Measurements from ENCODE around the gene MANSC1. TPM values are rescaled to one million over a fixed set of nuclear protein-coding genes. Genes with fewer than 3 reads are reported as not detected.

The MANSC1 gene
- polyA plus RNA-seq, 1 donor from 2014 or later: 1.3 TPM

DNA sequence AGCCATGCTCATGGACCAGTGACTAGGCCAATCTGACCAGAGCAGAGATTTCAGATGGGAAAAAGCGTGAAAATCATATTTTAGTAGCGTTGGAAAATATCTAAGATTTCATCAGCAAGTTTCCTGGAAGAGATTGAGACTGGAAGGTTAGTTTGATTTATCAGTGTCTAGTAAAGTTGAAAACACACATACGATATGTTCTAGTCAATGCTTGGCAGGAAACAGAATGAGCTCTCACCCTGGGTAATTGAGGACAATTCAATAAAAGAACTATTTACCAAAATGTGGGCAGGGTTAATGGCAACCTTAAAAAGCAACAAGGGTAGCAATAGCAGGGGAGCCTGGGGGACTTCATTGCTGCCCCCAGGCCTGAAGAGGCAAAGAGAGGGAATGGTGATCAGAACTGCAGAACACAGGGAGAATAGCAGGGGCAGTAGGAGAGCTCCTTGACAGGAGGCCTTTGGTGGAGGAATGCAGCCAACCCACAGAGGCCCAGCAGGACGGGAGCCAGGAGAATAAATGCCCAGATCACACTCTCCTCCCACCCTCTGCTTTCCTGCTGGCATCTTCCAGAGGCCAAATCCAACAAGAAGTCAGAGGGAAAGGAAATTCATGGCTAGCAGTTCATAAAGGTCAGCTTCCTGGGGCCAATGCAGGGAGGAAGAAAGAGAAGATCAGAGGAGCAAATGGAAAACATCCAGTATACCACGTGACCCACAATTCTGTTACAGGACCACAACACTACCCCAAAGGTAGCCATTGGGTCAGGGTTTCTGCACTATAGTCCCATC is 55.6 kb downstream of the MANSC1 start:
- no peaks in the 10 kb centered on the region for H3K79me2 ChIP-seq (replicated peaks; ENCODE audit: insufficient read depth, low read length)
- no peak overlapping the region for H3K9ac ChIP-seq (ENCODE audit: low read length)
- no peak overlapping the region for H3K27ac ChIP-seq (ENCODE audit: low read length)
- no peaks in the 10 kb centered on the region for H3K9me2 ChIP-seq (ENCODE audit: insufficient read depth, low read length)
- no peak overlapping the region for H3K4me3 ChIP-seq (ENCODE audit: low read length)
- TF ChIP-seq SMC3 (conservative IDR thresholded peaks at IDR 0.05; ENCODE audit: poor library complexity) (no peak), EZH2 (IDR thresholded peaks at IDR 0.05; ENCODE audit: borderline replicate concordance, insufficient read depth, low read length, poor library complexity, severe bottlenecking) (no peak), POLR2AphosphoS5 (IDR thresholded peaks at IDR 0.05) (no peak), MXI1 (conservative IDR thresholded peaks at IDR 0.05; ENCODE audit: poor library complexity, severe bottlenecking) (no peak), EP300 (conservative IDR thresholded peaks at IDR 0.05; ENCODE audit: poor library complexity, severe bottlenecking) (no peak), RAD21 (conservative IDR thresholded peaks at IDR 0.05) (no peak), TAF1 (IDR thresholded peaks at IDR 0.05; ENCODE audit: low read depth) (no peak)
- TF ChIP-seq, protein P1, sequence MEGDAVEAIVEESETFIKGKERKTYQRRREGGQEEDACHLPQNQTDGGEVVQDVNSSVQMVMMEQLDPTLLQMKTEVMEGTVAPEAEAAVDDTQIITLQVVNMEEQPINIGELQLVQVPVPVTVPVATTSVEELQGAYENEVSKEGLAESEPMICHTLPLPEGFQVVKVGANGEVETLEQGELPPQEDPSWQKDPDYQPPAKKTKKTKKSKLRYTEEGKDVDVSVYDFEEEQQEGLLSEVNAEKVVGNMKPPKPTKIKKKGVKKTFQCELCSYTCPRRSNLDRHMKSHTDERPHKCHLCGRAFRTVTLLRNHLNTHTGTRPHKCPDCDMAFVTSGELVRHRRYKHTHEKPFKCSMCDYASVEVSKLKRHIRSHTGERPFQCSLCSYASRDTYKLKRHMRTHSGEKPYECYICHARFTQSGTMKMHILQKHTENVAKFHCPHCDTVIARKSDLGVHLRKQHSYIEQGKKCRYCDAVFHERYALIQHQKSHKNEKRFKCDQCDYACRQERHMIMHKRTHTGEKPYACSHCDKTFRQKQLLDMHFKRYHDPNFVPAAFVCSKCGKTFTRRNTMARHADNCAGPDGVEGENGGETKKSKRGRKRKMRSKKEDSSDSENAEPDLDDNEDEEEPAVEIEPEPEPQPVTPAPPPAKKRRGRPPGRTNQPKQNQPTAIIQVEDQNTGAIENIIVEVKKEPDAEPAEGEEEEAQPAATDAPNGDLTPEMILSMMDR (IDR thresholded peaks at IDR 0.05; ENCODE audit: poor library complexity, severe bottlenecking): no peak
- TF ChIP-seq, protein P2, sequence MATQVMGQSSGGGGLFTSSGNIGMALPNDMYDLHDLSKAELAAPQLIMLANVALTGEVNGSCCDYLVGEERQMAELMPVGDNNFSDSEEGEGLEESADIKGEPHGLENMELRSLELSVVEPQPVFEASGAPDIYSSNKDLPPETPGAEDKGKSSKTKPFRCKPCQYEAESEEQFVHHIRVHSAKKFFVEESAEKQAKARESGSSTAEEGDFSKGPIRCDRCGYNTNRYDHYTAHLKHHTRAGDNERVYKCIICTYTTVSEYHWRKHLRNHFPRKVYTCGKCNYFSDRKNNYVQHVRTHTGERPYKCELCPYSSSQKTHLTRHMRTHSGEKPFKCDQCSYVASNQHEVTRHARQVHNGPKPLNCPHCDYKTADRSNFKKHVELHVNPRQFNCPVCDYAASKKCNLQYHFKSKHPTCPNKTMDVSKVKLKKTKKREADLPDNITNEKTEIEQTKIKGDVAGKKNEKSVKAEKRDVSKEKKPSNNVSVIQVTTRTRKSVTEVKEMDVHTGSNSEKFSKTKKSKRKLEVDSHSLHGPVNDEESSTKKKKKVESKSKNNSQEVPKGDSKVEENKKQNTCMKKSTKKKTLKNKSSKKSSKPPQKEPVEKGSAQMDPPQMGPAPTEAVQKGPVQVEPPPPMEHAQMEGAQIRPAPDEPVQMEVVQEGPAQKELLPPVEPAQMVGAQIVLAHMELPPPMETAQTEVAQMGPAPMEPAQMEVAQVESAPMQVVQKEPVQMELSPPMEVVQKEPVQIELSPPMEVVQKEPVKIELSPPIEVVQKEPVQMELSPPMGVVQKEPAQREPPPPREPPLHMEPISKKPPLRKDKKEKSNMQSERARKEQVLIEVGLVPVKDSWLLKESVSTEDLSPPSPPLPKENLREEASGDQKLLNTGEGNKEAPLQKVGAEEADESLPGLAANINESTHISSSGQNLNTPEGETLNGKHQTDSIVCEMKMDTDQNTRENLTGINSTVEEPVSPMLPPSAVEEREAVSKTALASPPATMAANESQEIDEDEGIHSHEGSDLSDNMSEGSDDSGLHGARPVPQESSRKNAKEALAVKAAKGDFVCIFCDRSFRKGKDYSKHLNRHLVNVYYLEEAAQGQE (IDR thresholded peaks at IDR 0.05; ENCODE audit: borderline replicate concordance): no peak
- no peaks in the 10 kb centered on the region for H3F3A ChIP-seq (ENCODE audit: insufficient read depth, low read length, poor library complexity, severe bottlenecking)
- no peaks in the 10 kb centered on the region for H3K27me3 ChIP-seq (ENCODE audit: insufficient read depth, low read depth, low read length)
- no peaks in the 10 kb centered on the region for H3K9me3 ChIP-seq (ENCODE audit: low read length)
- H4K20me1 ChIP-seq (ENCODE audit: insufficient read depth): no peaks in the 10 kb centered on the region
- H3K36me3 ChIP-seq (ENCODE audit: insufficient read depth, low read length): no peaks in the 10 kb centered on the region
- H2AFZ ChIP-seq (ENCODE audit: low read depth, low read length): no peak overlapping the region
- H3K4me2 ChIP-seq (ENCODE audit: low read length): no peak overlapping the region

DNA sequence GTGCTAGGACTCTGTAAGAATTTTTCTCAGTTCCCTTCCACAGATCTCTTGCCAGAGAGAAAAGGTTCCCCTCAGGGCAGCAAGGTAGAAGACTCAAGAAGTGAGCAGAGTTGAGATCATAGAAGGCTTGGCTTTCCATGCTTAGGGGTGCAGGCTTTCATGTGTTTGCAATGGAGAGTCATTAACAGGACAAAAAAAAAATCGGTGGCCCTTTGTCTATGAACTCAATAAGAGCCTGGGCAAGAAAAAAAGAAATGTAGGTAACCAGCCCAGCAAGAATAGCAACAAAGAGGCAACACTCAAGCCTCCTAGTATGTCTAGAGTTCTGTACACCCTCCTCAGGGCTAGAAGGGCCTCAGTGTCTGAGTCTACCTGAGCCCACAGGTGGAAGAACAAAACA is 59.8 kb downstream of the MANSC1 start:
- Histone ChIP-seq H4K20me1 (ENCODE audit: insufficient read depth) (no peaks in the 10 kb centered on the region), H3K9ac (ENCODE audit: low read length) (no peak overlapping the region), H3K36me3 (ENCODE audit: insufficient read depth, low read length) (no peaks in the 10 kb centered on the region), H3F3A (ENCODE audit: insufficient read depth, low read length, poor library complexity, severe bottlenecking) (no peaks in the 10 kb centered on the region), H3K9me3 (ENCODE audit: low read length) (no peaks in the 10 kb centered on the region), H3K27ac (ENCODE audit: low read length) (no peak overlapping the region), H3K4me2 (ENCODE audit: low read length) (no peak overlapping the region), H3K79me2 (replicated peaks; ENCODE audit: insufficient read depth, low read length) (no peaks in the 10 kb centered on the region), H3K9me2 (ENCODE audit: insufficient read depth, low read length) (no peaks in the 10 kb centered on the region), H3K4me3 (ENCODE audit: low read length) (no peak overlapping the region), H3K27me3 (ENCODE audit: insufficient read depth, low read depth, low read length) (no peaks in the 10 kb centered on the region), H2AFZ (ENCODE audit: low read depth, low read length) (no peak overlapping the region)
- TF ChIP-seq EP300 (conservative IDR thresholded peaks at IDR 0.05; ENCODE audit: poor library complexity, severe bottlenecking): no peak
- no peak for TF ChIP-seq RAD21 (conservative IDR thresholded peaks at IDR 0.05)
- TF ChIP-seq POLR2AphosphoS5 (IDR thresholded peaks at IDR 0.05): no peak
- no peak for TF ChIP-seq TAF1 (IDR thresholded peaks at IDR 0.05; ENCODE audit: low read depth)
- TF ChIP-seq MXI1 (conservative IDR thresholded peaks at IDR 0.05; ENCODE audit: poor library complexity, severe bottlenecking): no peak
- no peak for TF ChIP-seq EZH2 (IDR thresholded peaks at IDR 0.05; ENCODE audit: borderline replicate concordance, insufficient read depth, low read length, poor library complexity, severe bottlenecking)
- TF ChIP-seq, protein P2 (IDR thresholded peaks at IDR 0.05; ENCODE audit: borderline replicate concordance): no peak
- TF ChIP-seq, protein P1 (IDR thresholded peaks at IDR 0.05; ENCODE audit: poor library complexity, severe bottlenecking): no peak
- no peak for TF ChIP-seq SMC3 (conservative IDR thresholded peaks at IDR 0.05; ENCODE audit: poor library complexity)
